Measurements from ENCODE around the gene CEND1. TPM values are rescaled to one million over a fixed set of nuclear protein-coding genes. Genes with fewer than 3 reads are reported as not detected.

The CEND1 gene
- total and polyA plus RNA-seq, 2 of the 13 experiments (the other 11 are each of a cell fraction or from before 2014, with no cell fraction given), result not detected

DNA sequence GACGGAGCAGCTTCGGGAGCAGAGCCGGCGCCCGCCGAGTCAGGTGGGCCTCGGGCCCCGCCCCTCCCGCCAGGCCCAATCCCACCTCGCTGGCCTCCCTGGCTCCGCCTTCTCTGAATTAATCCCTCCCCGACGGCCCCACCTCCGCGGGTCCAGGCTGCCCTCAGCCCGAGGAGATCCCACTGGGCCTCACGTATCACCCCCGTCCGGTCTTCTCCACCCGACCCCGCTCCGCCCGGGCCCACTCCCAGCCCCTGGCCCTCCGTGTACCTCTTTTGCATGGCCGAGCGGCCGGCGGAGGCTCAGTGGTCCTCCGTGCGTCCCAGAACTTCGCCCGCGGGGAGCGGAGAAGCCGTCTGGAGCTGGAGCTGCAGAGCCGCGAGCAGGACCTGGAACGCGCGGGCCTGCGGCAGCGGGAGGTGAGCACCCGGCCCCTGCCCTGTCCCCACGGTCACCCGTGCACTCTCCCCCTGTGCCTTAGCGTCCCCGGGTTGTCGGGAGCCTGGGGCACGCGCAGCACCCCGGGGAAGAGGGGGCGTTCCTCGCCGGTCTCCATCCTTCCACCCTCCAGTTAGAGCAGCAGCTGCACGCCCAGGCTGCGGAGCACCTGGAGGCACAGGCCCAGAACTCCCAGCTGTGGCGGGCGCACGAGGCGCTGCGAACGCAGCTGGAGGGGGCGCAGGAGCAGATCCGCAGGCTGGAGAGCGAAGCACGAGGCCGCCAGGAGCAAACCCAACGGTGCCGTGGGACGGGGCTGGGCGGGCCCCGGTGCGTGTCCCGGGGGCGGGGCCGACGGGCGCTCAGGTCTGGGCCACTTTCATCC is 40.6 kb upstream of the CEND1 start (continued):
- TF ChIP-seq TFAP4 (IDR thresholded peaks at IDR 0.05; ENCODE audit: borderline replicate concordance, low read depth) (peak; percentile 56; the same call in 1 of the 2 replicates), ZNF138 (CRISPR knock-in tag; IDR thresholded peaks at IDR 0.05; ENCODE audit: low read depth) (no peak), ZBTB42 (CRISPR knock-in tag; IDR thresholded peaks at IDR 0.05) (no peak), POLR2G (IDR thresholded peaks at IDR 0.05; ENCODE audit: low read depth, low read length) (peak; percentile 59), PLRG1 (conservative IDR thresholded peaks at IDR 0.05) (no peak), ZNF577 (CRISPR knock-in tag; IDR thresholded peaks at IDR 0.05; ENCODE audit: borderline replicate concordance, low read depth) (no peak), ZNF670 (CRISPR knock-in tag; IDR thresholded peaks at IDR 0.05; ENCODE audit: borderline replicate concordance) (peak; percentile 38; the same call in 1 of the 2 replicates), ZNF768 (CRISPR knock-in tag; IDR thresholded peaks at IDR 0.05) (no peak), ARNTL (CRISPR knock-in tag; IDR thresholded peaks at IDR 0.05) (no peak), NFYB (CRISPR knock-in tag; IDR thresholded peaks at IDR 0.05) (peak; percentile 61; the same call in 1 of the 2 replicates), IRX3 (CRISPR knock-in tag; IDR thresholded peaks at IDR 0.05; ENCODE audit: borderline replicate concordance, low read depth) (no peak), MED1 (CRISPR knock-in tag; IDR thresholded peaks at IDR 0.05) (no peak)
- TF ChIP-seq, protein P1, sequence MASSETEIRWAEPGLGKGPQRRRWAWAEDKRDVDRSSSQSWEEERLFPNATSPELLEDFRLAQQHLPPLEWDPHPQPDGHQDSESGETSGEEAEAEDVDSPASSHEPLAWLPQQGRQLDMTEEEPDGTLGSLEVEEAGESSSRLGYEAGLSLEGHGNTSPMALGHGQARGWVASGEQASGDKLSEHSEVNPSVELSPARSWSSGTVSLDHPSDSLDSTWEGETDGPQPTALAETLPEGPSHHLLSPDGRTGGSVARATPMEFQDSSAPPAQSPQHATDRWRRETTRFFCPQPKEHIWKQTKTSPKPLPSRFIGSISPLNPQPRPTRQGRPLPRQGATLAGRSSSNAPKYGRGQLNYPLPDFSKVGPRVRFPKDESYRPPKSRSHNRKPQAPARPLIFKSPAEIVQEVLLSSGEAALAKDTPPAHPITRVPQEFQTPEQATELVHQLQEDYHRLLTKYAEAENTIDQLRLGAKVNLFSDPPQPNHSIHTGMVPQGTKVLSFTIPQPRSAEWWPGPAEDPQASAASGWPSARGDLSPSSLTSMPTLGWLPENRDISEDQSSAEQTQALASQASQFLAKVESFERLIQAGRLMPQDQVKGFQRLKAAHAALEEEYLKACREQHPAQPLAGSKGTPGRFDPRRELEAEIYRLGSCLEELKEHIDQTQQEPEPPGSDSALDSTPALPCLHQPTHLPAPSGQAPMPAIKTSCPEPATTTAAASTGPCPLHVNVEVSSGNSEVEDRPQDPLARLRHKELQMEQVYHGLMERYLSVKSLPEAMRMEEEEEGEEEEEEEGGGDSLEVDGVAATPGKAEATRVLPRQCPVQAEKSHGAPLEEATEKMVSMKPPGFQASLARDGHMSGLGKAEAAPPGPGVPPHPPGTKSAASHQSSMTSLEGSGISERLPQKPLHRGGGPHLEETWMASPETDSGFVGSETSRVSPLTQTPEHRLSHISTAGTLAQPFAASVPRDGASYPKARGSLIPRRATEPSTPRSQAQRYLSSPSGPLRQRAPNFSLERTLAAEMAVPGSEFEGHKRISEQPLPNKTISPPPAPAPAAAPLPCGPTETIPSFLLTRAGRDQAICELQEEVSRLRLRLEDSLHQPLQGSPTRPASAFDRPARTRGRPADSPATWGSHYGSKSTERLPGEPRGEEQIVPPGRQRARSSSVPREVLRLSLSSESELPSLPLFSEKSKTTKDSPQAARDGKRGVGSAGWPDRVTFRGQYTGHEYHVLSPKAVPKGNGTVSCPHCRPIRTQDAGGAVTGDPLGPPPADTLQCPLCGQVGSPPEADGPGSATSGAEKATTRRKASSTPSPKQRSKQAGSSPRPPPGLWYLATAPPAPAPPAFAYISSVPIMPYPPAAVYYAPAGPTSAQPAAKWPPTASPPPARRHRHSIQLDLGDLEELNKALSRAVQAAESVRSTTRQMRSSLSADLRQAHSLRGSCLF (CRISPR knock-in tag; IDR thresholded peaks at IDR 0.05; ENCODE audit: borderline replicate concordance), result no peak
- TF ChIP-seq, protein P2, sequence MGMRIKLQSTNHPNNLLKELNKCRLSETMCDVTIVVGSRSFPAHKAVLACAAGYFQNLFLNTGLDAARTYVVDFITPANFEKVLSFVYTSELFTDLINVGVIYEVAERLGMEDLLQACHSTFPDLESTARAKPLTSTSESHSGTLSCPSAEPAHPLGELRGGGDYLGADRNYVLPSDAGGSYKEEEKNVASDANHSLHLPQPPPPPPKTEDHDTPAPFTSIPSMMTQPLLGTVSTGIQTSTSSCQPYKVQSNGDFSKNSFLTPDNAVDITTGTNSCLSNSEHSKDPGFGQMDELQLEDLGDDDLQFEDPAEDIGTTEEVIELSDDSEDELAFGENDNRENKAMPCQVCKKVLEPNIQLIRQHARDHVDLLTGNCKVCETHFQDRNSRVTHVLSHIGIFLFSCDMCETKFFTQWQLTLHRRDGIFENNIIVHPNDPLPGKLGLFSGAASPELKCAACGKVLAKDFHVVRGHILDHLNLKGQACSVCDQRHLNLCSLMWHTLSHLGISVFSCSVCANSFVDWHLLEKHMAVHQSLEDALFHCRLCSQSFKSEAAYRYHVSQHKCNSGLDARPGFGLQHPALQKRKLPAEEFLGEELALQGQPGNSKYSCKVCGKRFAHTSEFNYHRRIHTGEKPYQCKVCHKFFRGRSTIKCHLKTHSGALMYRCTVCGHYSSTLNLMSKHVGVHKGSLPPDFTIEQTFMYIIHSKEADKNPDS (CRISPR knock-in tag; IDR thresholded peaks at IDR 0.05), result no peak
- TF ChIP-seq, protein P3, sequence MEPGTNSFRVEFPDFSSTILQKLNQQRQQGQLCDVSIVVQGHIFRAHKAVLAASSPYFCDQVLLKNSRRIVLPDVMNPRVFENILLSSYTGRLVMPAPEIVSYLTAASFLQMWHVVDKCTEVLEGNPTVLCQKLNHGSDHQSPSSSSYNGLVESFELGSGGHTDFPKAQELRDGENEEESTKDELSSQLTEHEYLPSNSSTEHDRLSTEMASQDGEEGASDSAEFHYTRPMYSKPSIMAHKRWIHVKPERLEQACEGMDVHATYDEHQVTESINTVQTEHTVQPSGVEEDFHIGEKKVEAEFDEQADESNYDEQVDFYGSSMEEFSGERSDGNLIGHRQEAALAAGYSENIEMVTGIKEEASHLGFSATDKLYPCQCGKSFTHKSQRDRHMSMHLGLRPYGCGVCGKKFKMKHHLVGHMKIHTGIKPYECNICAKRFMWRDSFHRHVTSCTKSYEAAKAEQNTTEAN (CRISPR knock-in tag; conservative IDR thresholded peaks at IDR 0.05), result no peak

All from HepG2 (cell line).